ENCODE results near the gene USB1.

USB1 gene

GRCh38 chr16:58034774-58035173 is 33.6 kb downstream of the USB1 start:
- DNase-seq (ENCODE audit: low spot score): no peak

- no peak for DNase-seq (ENCODE audit: low spot score)
These were observed 34.4 kb downstream of the USB1 start for GRCh38 chr16:58035356-58036170.

- DNase-seq (ENCODE audit: low spot score): no peak
These were observed 35.7 kb downstream of the USB1 start for GRCh38 chr16:58036943-58037342.

- DNase-seq (ENCODE audit: low spot score): no peak
These were observed 36.3 kb downstream of the USB1 start for GRCh38 chr16:58037365-58038057.

- no peak for DNase-seq (ENCODE audit: low spot score)
These were observed 37.0 kb downstream of the USB1 start for GRCh38 chr16:58038219-58038641.

GRCh38 chr16:58039829-58040495 is 38.8 kb downstream of the USB1 start:
- DNase-seq (ENCODE audit: low spot score): no peak

- no peak for DNase-seq (ENCODE audit: low spot score)
These were observed 39.3 kb downstream of the USB1 start for GRCh38 chr16:58040496-58040846.

- no peak for DNase-seq (ENCODE audit: low spot score)
These were observed 39.9 kb downstream of the USB1 start for GRCh38 chr16:58040945-58041627.

GRCh38 chr16:58041628-58041955 is 40.4 kb downstream of the USB1 start:
- DNase-seq (ENCODE audit: low spot score): no peak

- no peak for DNase-seq (ENCODE audit: low spot score)
These were observed 41.0 kb downstream of the USB1 start for GRCh38 chr16:58042001-58042885.

- DNase-seq (ENCODE audit: low spot score): no peak
These were observed 41.8 kb downstream of the USB1 start for GRCh38 chr16:58042886-58043515.

GRCh38 chr16:58043571-58044155 is 42.5 kb downstream of the USB1 start:
- DNase-seq (ENCODE audit: low spot score): no peak

GRCh38 chr16:58044266-58045019 is 43.2 kb downstream of the USB1 start:
- DNase-seq (ENCODE audit: low spot score): no peak

- no peak for DNase-seq (ENCODE audit: low spot score)
These were observed 43.9 kb downstream of the USB1 start for GRCh38 chr16:58045096-58045495.

GRCh38 chr16:58046054-58046881 is 45.1 kb downstream of the USB1 start:
- no peak for DNase-seq (ENCODE audit: low spot score)

GRCh38 chr16:58046936-58047335 is 45.7 kb downstream of the USB1 start:
- no peak for DNase-seq (ENCODE audit: low spot score)

- DNase-seq (ENCODE audit: low spot score): no peak
These were observed 46.5 kb downstream of the USB1 start for GRCh38 chr16:58047557-58048348.
